HEK293 (cell line): ENCODE measurements around the gene RAMP3.

ENCODE experiments used
- CTCF ChIA-PET: fragments of 350-600 bp; formaldehyde crosslinking; extraction: SDS; loops from one replicate; lab custom pipeline; 2021; ENCODE audit warnings: antibody characterized with exemption; lab: Yijun Ruan, JAX
- POLR2A ChIA-PET: fragments of 300-600 bp; formaldehyde crosslinking; extraction: SDS; loops from one replicate; lab custom pipeline; 2020; ENCODE audit warnings: antibody characterized with exemption, inconsistent platforms; lab: Yijun Ruan, JAX
- H3K27ac ChIP-seq: fragments of 200-500 bp; sonication (Bioruptor generic); 2 replicates; pipeline ENCODE4 v1.5.1; 2014; ENCODE audit warnings: low read depth, low read length, control low read depth, inconsistent platforms; ENCODE audit errors: extremely low read depth
- H3K36me3 ChIP-seq, 2 experiments: fragments of 200-500 bp in 1 of 2; sonication (Bioruptor generic) in 1 of 2; 1 replicate in 1 of 2; 2 replicates in 1 of 2; pipeline ENCODE4 v1.5.1; 2014 to 2017; ENCODE audit warnings: inconsistent platforms in 2 of 2, low read length in 2 of 2; ENCODE audit not compliant: control insufficient read depth in 2 of 2, insufficient read depth in 1 of 2
- H3K4me1 ChIP-seq: fragments of 200-500 bp; sonication (Bioruptor generic); 2 replicates; pipeline ENCODE4 v1.5.1; 2014; ENCODE audit warnings: mild to moderate bottlenecking, low read length, inconsistent platforms; ENCODE audit not compliant: control insufficient read depth, insufficient read depth
- H3K4me3 ChIP-seq: 2 replicates; pipeline ENCODE4 v1.5.1; 2011; ENCODE audit warnings: low read depth, mild to moderate bottlenecking, control low read depth, low read length, moderate library complexity
- H3K9me3 ChIP-seq: fragments of 200-500 bp; sonication (Bioruptor generic); 2 replicates; pipeline ENCODE4 v1.5.1; 2014; ENCODE audit warnings: low read depth, low read length, inconsistent platforms; ENCODE audit not compliant: control insufficient read depth, insufficient read depth
- BCL11A ChIP-seq: fragments of 450-650 bp; formaldehyde crosslinking; IDR thresholded peaks from 2 replicates; pipeline ENCODE4 v1.5.1; 2016; ENCODE audit warnings: low read depth, missing biosample characterization, missing genetic modification characterization
- EGR2 ChIP-seq: fragments of 450-650 bp; formaldehyde crosslinking; IDR thresholded peaks from 2 replicates; pipeline ENCODE4 v1.5.1; 2016; ENCODE audit warnings: low read depth, missing biosample characterization, missing genetic modification characterization
- GFI1B ChIP-seq: fragments of 450-650 bp; formaldehyde crosslinking; IDR thresholded peaks from 2 replicates; pipeline ENCODE4 v1.5.1; 2016; ENCODE audit warnings: missing biosample characterization, missing genetic modification characterization
- GLI2 ChIP-seq: fragments of 450-650 bp; formaldehyde crosslinking; IDR thresholded peaks from 2 replicates; pipeline ENCODE4; 2017; ENCODE audit warnings: missing biosample characterization, missing genetic modification characterization, low read depth, borderline replicate concordance
- KLF16 ChIP-seq: fragments of 450-650 bp; formaldehyde crosslinking; IDR thresholded peaks from 2 replicates; pipeline ENCODE4 v1.5.1; 2017; ENCODE audit warnings: missing biosample characterization, missing genetic modification characterization
- KLF7 ChIP-seq: fragments of 450-650 bp; formaldehyde crosslinking; IDR thresholded peaks from 2 replicates; pipeline ENCODE4 v1.5.1; 2016; ENCODE audit warnings: missing biosample characterization, missing genetic modification characterization, borderline replicate concordance
- KLF8 ChIP-seq: fragments of 450-650 bp; formaldehyde crosslinking; IDR thresholded peaks from 2 replicates; pipeline ENCODE4 v1.5.1; 2016; ENCODE audit warnings: missing biosample characterization, missing genetic modification characterization
- KLF9 ChIP-seq: fragments of 450-650 bp; formaldehyde crosslinking; IDR thresholded peaks from 2 replicates; pipeline ENCODE4 v1.5.1; 2016; ENCODE audit warnings: missing biosample characterization, missing genetic modification characterization, low read depth
- OVOL3 ChIP-seq: fragments of 450-650 bp; formaldehyde crosslinking; IDR thresholded peaks from 2 replicates; pipeline ENCODE4 v1.5.1; 2016; ENCODE audit warnings: missing biosample characterization, missing genetic modification characterization
- REPIN1 ChIP-seq: fragments of 450-650 bp; formaldehyde crosslinking; IDR thresholded peaks from 2 replicates; pipeline ENCODE4 v1.5.1; 2017; ENCODE audit warnings: missing biosample characterization, missing genetic modification characterization, low read depth
- SP3 ChIP-seq: fragments of 450-650 bp; formaldehyde crosslinking; IDR thresholded peaks from 2 replicates; pipeline ENCODE4 v1.5.1; 2016; ENCODE audit warnings: missing biosample characterization, missing genetic modification characterization
- ZNF10 ChIP-seq: fragments of 450-650 bp; formaldehyde crosslinking; IDR thresholded peaks from 2 replicates; pipeline ENCODE4 v1.5.1; 2017; ENCODE audit warnings: missing biosample characterization, missing genetic modification characterization
- ZNF112 ChIP-seq: fragments of 450-650 bp; formaldehyde crosslinking; IDR thresholded peaks from 2 replicates; pipeline ENCODE4 v1.5.0; 2017; ENCODE audit warnings: missing biosample characterization, missing genetic modification characterization
- ZNF23 ChIP-seq: fragments of 450-650 bp; formaldehyde crosslinking; IDR thresholded peaks from 2 replicates; pipeline ENCODE4 v1.5.1; 2016; ENCODE audit warnings: missing biosample characterization, missing genetic modification characterization, borderline replicate concordance
- ZNF266 ChIP-seq: fragments of 450-650 bp; formaldehyde crosslinking; IDR thresholded peaks from 2 replicates; pipeline ENCODE4 v1.5.1; 2016; ENCODE audit warnings: missing biosample characterization, missing genetic modification characterization, low read depth
- ZNF274 ChIP-seq, 2 experiments: fragments of 200-500 bp in 1 of 2; fragments of 450-650 bp in 1 of 2; sonication (Bioruptor generic) in 1 of 2; formaldehyde crosslinking in 1 of 2; IDR thresholded peaks; 2 replicates each; pipeline versions ENCODE4 v1.5.1 to v1.6.1; 2014 to 2016; ENCODE audit warnings: borderline replicate concordance in 1 of 2, inconsistent platforms in 1 of 2, low read length in 1 of 2, missing biosample characterization in 1 of 2, missing genetic modification characterization in 1 of 2
- ZNF292 ChIP-seq: fragments of 450-650 bp; formaldehyde crosslinking; IDR thresholded peaks from 2 replicates; pipeline ENCODE4 v1.5.1; 2016; ENCODE audit warnings: low read depth, missing biosample characterization, missing genetic modification characterization, borderline replicate concordance
- ZNF433 ChIP-seq: fragments of 450-650 bp; formaldehyde crosslinking; IDR thresholded peaks from 2 replicates; pipeline ENCODE4 v1.5.1; 2016; ENCODE audit warnings: missing biosample characterization, missing genetic modification characterization, low read depth
- ZNF585B ChIP-seq: fragments of 450-650 bp; formaldehyde crosslinking; IDR thresholded peaks from 2 replicates; pipeline ENCODE4 v1.5.1; 2016; ENCODE audit warnings: missing biosample characterization, missing genetic modification characterization
- ZNF623 ChIP-seq: fragments of 450-650 bp; formaldehyde crosslinking; IDR thresholded peaks from 2 replicates; pipeline ENCODE4 v1.5.1; 2016; ENCODE audit warnings: missing biosample characterization, missing genetic modification characterization
- ZNF629 ChIP-seq: fragments of 450-650 bp; formaldehyde crosslinking; IDR thresholded peaks from 2 replicates; pipeline ENCODE4 v1.5.1; 2017; ENCODE audit warnings: missing biosample characterization, missing genetic modification characterization
- ZNF837 ChIP-seq: fragments of 450-650 bp; formaldehyde crosslinking; IDR thresholded peaks from 2 replicates; pipeline ENCODE4 v1.5.1; 2016; ENCODE audit warnings: missing biosample characterization, missing genetic modification characterization
- ZNF843 ChIP-seq: fragments of 450-650 bp; formaldehyde crosslinking; IDR thresholded peaks from 2 replicates; pipeline ENCODE4 v1.5.1; 2016; ENCODE audit warnings: missing biosample characterization, missing genetic modification characterization
- TF ChIP-seq, protein P1 (sequence below): fragments of 450-650 bp; formaldehyde crosslinking; IDR thresholded peaks from 2 replicates; pipeline ENCODE4 v1.5.1; 2016; ENCODE audit warnings: missing biosample characterization, missing genetic modification characterization
- TF ChIP-seq, protein P2 (sequence below): fragments of 450-650 bp; IDR thresholded peaks from 2 replicates; pipeline ENCODE4 v1.5.1; 2018; ENCODE audit warnings: missing biosample characterization, mild to moderate bottlenecking, missing genetic modification characterization
- TF ChIP-seq, protein P3 (sequence below): fragments of 450-650 bp; formaldehyde crosslinking; IDR thresholded peaks from 2 replicates; pipeline ENCODE4 v1.5.1; 2016; ENCODE audit warnings: missing biosample characterization, missing genetic modification characterization
- TF ChIP-seq, protein P4 (sequence below): fragments of 450-650 bp; formaldehyde crosslinking; IDR thresholded peaks from 2 replicates; pipeline ENCODE4 v1.5.1; 2016; ENCODE audit warnings: missing biosample characterization, missing genetic modification characterization

The RAMP3 gene

GRCh38 chr7:45197461-45197860 is 39.9 kb downstream of the RAMP3 start:
- Histone ChIP-seq H3K4me3 (no peak overlapping the region), H3K4me1 (no peaks in the 10 kb centered on the region), H3K36me3 (no peaks in the 10 kb centered on the region), H3K9me3 (no peaks in the 10 kb centered on the region), H3K27ac (no peak overlapping the region)
- POLR2A ChIA-PET: no interaction called here
- no peak for TF ChIP-seq KLF9 (tag by site-specific recombination)
- no peak for TF ChIP-seq KLF7 (tag by site-specific recombination)
- no peak for TF ChIP-seq OVOL3 (tag by site-specific recombination)
- TF ChIP-seq EGR2 (tag by site-specific recombination): no peak
- TF ChIP-seq GLI2: no peak
- TF ChIP-seq ZNF274 (IDR thresholded peaks at IDR 0.05; ENCODE audit: low read length): no peak
- no peak for TF ChIP-seq ZNF274 (tag by site-specific recombination; IDR thresholded peaks at IDR 0.05; ENCODE audit: borderline replicate concordance)
- no peak for TF ChIP-seq ZNF623 (tag by site-specific recombination)
- CTCF ChIA-PET: interaction anchor here (0.6 to 1.1 kb wide), 2 partner anchors 12 to 145 kb away, joined by 3 to 5 read pairs; no protein-coding TSS in a partner anchor

GRCh38 chr7:45198986-45199385 is 41.4 kb downstream of the RAMP3 start:
- CTCF ChIA-PET: no interaction called here
- Histone ChIP-seq H3K36me3 (no peaks in the 10 kb centered on the region), H3K27ac (no peak overlapping the region), H3K4me3 (no peak overlapping the region), H3K9me3 (no peaks in the 10 kb centered on the region), H3K4me1 (no peaks in the 10 kb centered on the region)
- POLR2A ChIA-PET: no interaction called here
- no peak for TF ChIP-seq ZNF10 (tag by site-specific recombination)
- no peak for TF ChIP-seq KLF8
- TF ChIP-seq BCL11A (tag by site-specific recombination): no peak
- TF ChIP-seq ZNF585B (tag by site-specific recombination): no peak
- TF ChIP-seq GFI1B: no peak
- TF ChIP-seq ZNF629 (tag by site-specific recombination): no peak
- TF ChIP-seq, protein P1, sequence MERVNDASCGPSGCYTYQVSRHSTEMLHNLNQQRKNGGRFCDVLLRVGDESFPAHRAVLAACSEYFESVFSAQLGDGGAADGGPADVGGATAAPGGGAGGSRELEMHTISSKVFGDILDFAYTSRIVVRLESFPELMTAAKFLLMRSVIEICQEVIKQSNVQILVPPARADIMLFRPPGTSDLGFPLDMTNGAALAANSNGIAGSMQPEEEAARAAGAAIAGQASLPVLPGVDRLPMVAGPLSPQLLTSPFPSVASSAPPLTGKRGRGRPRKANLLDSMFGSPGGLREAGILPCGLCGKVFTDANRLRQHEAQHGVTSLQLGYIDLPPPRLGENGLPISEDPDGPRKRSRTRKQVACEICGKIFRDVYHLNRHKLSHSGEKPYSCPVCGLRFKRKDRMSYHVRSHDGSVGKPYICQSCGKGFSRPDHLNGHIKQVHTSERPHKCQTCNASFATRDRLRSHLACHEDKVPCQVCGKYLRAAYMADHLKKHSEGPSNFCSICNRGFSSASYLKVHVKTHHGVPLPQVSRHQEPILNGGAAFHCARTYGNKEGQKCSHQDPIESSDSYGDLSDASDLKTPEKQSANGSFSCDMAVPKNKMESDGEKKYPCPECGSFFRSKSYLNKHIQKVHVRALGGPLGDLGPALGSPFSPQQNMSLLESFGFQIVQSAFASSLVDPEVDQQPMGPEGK (tag by site-specific recombination): no peak
- TF ChIP-seq, protein P2, sequence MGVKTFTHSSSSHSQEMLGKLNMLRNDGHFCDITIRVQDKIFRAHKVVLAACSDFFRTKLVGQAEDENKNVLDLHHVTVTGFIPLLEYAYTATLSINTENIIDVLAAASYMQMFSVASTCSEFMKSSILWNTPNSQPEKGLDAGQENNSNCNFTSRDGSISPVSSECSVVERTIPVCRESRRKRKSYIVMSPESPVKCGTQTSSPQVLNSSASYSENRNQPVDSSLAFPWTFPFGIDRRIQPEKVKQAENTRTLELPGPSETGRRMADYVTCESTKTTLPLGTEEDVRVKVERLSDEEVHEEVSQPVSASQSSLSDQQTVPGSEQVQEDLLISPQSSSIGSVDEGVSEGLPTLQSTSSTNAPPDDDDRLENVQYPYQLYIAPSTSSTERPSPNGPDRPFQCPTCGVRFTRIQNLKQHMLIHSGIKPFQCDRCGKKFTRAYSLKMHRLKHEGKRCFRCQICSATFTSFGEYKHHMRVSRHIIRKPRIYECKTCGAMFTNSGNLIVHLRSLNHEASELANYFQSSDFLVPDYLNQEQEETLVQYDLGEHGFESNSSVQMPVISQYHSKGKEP (tag by site-specific recombination): no peak
- no peak for TF ChIP-seq ZNF433 (tag by site-specific recombination)
- TF ChIP-seq, all 188 proteins: peak for 0

DNA sequence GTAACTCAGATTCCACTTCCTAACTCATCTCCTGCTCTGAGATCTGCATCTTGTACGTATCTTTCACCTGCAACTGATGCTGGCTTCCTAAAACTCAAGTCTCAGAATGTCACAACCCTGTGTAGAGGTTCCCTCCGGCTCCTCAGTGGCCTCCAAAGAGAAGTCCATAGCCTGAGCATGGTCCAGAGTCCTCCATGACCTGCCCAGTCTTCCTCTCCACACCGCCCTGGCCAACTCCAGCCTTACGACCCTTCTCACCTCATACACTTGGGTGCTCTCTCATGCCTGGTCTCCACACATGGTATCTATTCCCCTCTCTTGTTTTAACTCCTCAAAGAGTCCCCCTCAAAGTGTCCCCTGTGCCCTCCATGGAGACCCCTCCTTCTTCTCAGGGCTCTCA is 41.9 kb downstream of the RAMP3 start:
- H3K4me1 ChIP-seq: no peaks in the 10 kb centered on the region
- H3K4me3 ChIP-seq: no peak overlapping the region
- no peaks in the 10 kb centered on the region for H3K9me3 ChIP-seq
- no peaks in the 10 kb centered on the region for H3K36me3 ChIP-seq
- TF ChIP-seq ZNF843 (tag by site-specific recombination) (no peak), REPIN1 (tag by site-specific recombination) (no peak), ZNF292 (no peak), KLF16 (tag by site-specific recombination) (no peak), ZNF266 (tag by site-specific recombination) (no peak), EGR2 (tag by site-specific recombination) (no peak), ZNF23 (tag by site-specific recombination) (no peak), ZNF837 (tag by site-specific recombination) (no peak), KLF9 (tag by site-specific recombination) (no peak), SP3 (tag by site-specific recombination) (no peak), ZNF112 (no peak)
- TF ChIP-seq, protein P3, sequence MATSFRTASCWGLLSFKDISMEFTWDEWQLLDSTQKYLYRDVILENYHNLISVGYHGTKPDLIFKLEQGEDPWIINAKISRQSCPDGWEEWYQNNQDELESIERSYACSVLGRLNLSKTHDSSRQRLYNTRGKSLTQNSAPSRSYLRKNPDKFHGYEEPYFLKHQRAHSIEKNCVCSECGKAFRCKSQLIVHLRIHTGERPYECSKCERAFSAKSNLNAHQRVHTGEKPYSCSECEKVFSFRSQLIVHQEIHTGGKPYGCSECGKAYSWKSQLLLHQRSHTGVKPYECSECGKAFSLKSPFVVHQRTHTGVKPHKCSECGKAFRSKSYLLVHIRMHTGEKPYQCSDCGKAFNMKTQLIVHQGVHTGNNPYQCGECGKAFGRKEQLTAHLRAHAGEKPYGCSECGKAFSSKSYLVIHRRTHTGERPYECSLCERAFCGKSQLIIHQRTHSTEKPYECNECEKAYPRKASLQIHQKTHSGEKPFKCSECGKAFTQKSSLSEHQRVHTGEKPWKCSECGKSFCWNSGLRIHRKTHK (tag by site-specific recombination): no peak
- TF ChIP-seq, protein P4, sequence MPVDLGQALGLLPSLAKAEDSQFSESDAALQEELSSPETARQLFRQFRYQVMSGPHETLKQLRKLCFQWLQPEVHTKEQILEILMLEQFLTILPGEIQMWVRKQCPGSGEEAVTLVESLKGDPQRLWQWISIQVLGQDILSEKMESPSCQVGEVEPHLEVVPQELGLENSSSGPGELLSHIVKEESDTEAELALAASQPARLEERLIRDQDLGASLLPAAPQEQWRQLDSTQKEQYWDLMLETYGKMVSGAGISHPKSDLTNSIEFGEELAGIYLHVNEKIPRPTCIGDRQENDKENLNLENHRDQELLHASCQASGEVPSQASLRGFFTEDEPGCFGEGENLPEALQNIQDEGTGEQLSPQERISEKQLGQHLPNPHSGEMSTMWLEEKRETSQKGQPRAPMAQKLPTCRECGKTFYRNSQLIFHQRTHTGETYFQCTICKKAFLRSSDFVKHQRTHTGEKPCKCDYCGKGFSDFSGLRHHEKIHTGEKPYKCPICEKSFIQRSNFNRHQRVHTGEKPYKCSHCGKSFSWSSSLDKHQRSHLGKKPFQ: no peak
- CTCF ChIA-PET: interaction anchor here (0.5 kb wide), 1 partner anchor 474 kb away, joined by 3 read pairs; no protein-coding TSS in a partner anchor
- POLR2A ChIA-PET: no interaction called here
- no peak overlapping the region for H3K27ac ChIP-seq
